Esophagus muscularis mucosa (tissue), 4 donors: ENCODE measurements around the gene TPBG. TPM values are rescaled to one million over a fixed set of nuclear protein-coding genes. Genes with fewer than 3 reads are reported as not detected.

Experiments used
- DNase-seq: peaks from one replicate; pipeline ENCODE4 v3.0.0-alpha.2; 2017; ENCODE audit errors: extremely low spot score
- H3K27ac ChIP-seq, 4 donors: fragments of 200-600 bp; sonication (generic); replicated peaks in 1 of 4; 1 replicate in 3 of 4; 2 replicates in 1 of 4; pipeline ENCODE4 v1.5.1; 2016 to 2019; ENCODE audit warnings: mild to moderate bottlenecking in 1 of 4
- H3K27me3 ChIP-seq, 4 donors: fragments of 200-600 bp; sonication (generic); one replicate each; pipeline versions ENCODE4 v1.5.1 to v1.6.0; 2016 to 2019
- H3K36me3 ChIP-seq, 4 donors: fragments of 200-600 bp; sonication (generic); one replicate each; pipeline ENCODE4 v1.5.1; 2016 to 2019
- H3K4me1 ChIP-seq, 4 donors: fragments of 200-600 bp; sonication (generic); one replicate each; pipeline ENCODE4 v1.5.1; 2016 to 2019
- H3K4me3 ChIP-seq, 4 donors: fragments of 200-600 bp; sonication (generic); 1 replicate in 2 of 4; 2 replicates in 2 of 4; pipeline ENCODE4 v1.5.1; 2016 to 2019; ENCODE audit warnings: mild to moderate bottlenecking in 4 of 4, moderate library complexity in 1 of 4
- H3K9me3 ChIP-seq, 4 donors: fragments of 200-600 bp; sonication (generic); 1 replicate in 3 of 4; 2 replicates in 1 of 4; pipeline ENCODE4 v1.5.1; 2016 to 2019
- CTCF ChIP-seq, 3 experiments: fragments of 200-600 bp in 2 of 3; fragments of 450-650 bp in 1 of 3; sonication (generic) in 2 of 3; IDR thresholded peaks; one replicate each; pipeline ENCODE4 v1.5.1; 2017 to 2019; ENCODE audit warnings: antibody characterized with exemption in 3 of 3, mild to moderate bottlenecking in 2 of 3, moderate library complexity in 1 of 3
- EP300 ChIP-seq: sonication (generic); formaldehyde crosslinking; IDR thresholded peaks from one replicate; pipeline ENCODE4 v1.6.1; 2017; ENCODE audit warnings: antibody characterized with exemption
- POLR2A ChIP-seq: fragments of 450-650 bp; IDR thresholded peaks from one replicate; pipeline ENCODE4 v1.6.1; 2017; ENCODE audit warnings: antibody characterized with exemption, moderate library complexity, mild to moderate bottlenecking, low read depth
- POLR2AphosphoS5 ChIP-seq, 2 donors: sonication (generic); formaldehyde crosslinking; IDR thresholded peaks; one replicate each; pipeline ENCODE4 v1.6.1; 2017; ENCODE audit warnings: antibody characterized with exemption in 2 of 2
- WGBS: methylation state at CpG from one replicate; pipeline ENCODE4 v1.1.5; 2018; 5-methylcytosine and 5-hydroxymethylcytosine counted together
- intact Hi-C: fragments of 100-400 bp; cut with DNase I; formaldehyde crosslinking; loops from one replicate; pipeline ENCODE4 v1.15.1; 2023
- total RNA-seq, 4 donors: library from RNA; depleted of rRNA; stranded (reverse); fragments of >200 nt; gene quantifications; one replicate each; pipeline versions ENCODE4 v1.1.0 to v1.2.1, GENCODE V29; 2016

The TPBG gene
- total RNA-seq, 4 donors from 2014 or later, result 111 to 181 (median 118) TPM

- no peak for DNase-seq
- Histone ChIP-seq H3K4me1 (peaks cover 4 to 57% (median 36%) of the 10 kb centered on the region in 4 donors), H3K27ac (peak overlapping the region; percentile 91 to 97 (median 94)), H3K9me3 (no peaks in the 10 kb centered on the region), H3K4me3 (peak overlapping the region; percentile 71 to 88 (median 76)), H3K36me3 (peaks cover 0 to 3% (median 0%) of the 10 kb centered on the region in 4 donors), H3K27me3 (no peaks in the 10 kb centered on the region)
- TF ChIP-seq POLR2A (no peak), CTCF (IDR thresholded peaks at IDR 0.05) (no peak), EP300 (no peak), POLR2AphosphoS5 (IDR thresholded peaks at IDR 0.05) (no peak)
- WGBS, result 2% methylated on average over 13 of the region's 13 CpGs
- intact Hi-C loops, result loop anchor here (10.0 kb wide), 1 partner anchor 692 kb away; no protein-coding TSS in a partner anchor
Observed at GRCh38 chr6:82362878-82363427, 664 bp upstream of the TPBG start.

- H3K27ac ChIP-seq, result peak overlapping the region; percentile 91 to 97 (median 94)
- DNase-seq, result no peak
Observed at GRCh38 chr6:82364087-82365015, 734 bp downstream of the TPBG start.

GRCh38 chr6:82365016-82365795 lies 1.6 kb downstream of the TPBG start:
- Histone ChIP-seq H3K9me3 (no peaks in the 10 kb centered on the region), H3K27ac (peak overlapping the region; percentile 91 to 97 (median 94)), H3K27me3 (no peaks in the 10 kb centered on the region), H3K36me3 (peaks cover 0 to 3% (median 0%) of the 10 kb centered on the region in 4 donors), H3K4me1 (peaks cover 4 to 77% (median 53%) of the 10 kb centered on the region in 4 donors), H3K4me3 (peak overlapping the region; percentile 71 to 88 (median 76))
- no peak for DNase-seq
- TF ChIP-seq EP300, result no peak
- peak in 2 of 3 experiments; percentile 8 to 33 for TF ChIP-seq CTCF (IDR thresholded peaks at IDR 0.05)
- WGBS, result 5% methylated on average over 12 of the region's 67 CpGs
- intact Hi-C loops, result loop anchor here (10.0 kb wide), 1 partner anchor 690 kb away; no protein-coding TSS in a partner anchor

More at GRCh38 chr6:82364087-82365015, 734 bp downstream of the TPBG start:
- no peak for TF ChIP-seq CTCF (IDR thresholded peaks at IDR 0.05)
- TF ChIP-seq EP300, result no peak
- peak; percentile 50 to 82 for TF ChIP-seq POLR2AphosphoS5 (IDR thresholded peaks at IDR 0.05)
- no peak for TF ChIP-seq POLR2A
- Histone ChIP-seq H3K4me3 (peak overlapping the region; percentile 71 to 88 (median 76)), H3K36me3 (peaks cover 0 to 3% (median 0%) of the 10 kb centered on the region in 4 donors), H3K27me3 (no peaks in the 10 kb centered on the region), H3K9me3 (no peaks in the 10 kb centered on the region), H3K4me1 (peaks cover 4 to 71% (median 49%) of the 10 kb centered on the region in 4 donors)
- intact Hi-C loops, result loop anchor here (10.0 kb wide), 1 partner anchor 690 kb away; no protein-coding TSS in a partner anchor
- under 1% methylated on average over 59 of the region's 88 CpGs for WGBS

GRCh38 chr6:82367704-82368103 lies 4.1 kb downstream of the TPBG start:
- H3K9me3 ChIP-seq, result no peaks in the 10 kb centered on the region
- peak overlapping the region in 2 of 4 donors; percentile 72 to 88 for H3K4me3 ChIP-seq
- no peaks in the 10 kb centered on the region for H3K27me3 ChIP-seq
- no peak for DNase-seq
- peaks cover 4 to 62% (median 46%) of the 10 kb centered on the region in 4 donors for H3K4me1 ChIP-seq
- intact Hi-C loops, result loop anchor here (10.0 kb wide), 1 partner anchor 687 kb away; no protein-coding TSS in a partner anchor
- peaks cover 0 to 3% (median 0%) of the 10 kb centered on the region in 4 donors for H3K36me3 ChIP-seq
- peak overlapping the region in 3 of 4 donors; percentile 0 to 95 (median 93) for H3K27ac ChIP-seq
- TF ChIP-seq POLR2A, result no peak
- no peak for TF ChIP-seq EP300
- no peak for TF ChIP-seq POLR2AphosphoS5 (IDR thresholded peaks at IDR 0.05)
- no peak for TF ChIP-seq CTCF (IDR thresholded peaks at IDR 0.05)
